HepG2 (cell line): Measurements from ENCODE around the gene USF2. TPM values are rescaled to one million over a fixed set of nuclear protein-coding genes. Genes with fewer than 3 reads are reported as not detected.

Source experiments
- ARID5B ChIP-seq: IDR thresholded peaks from 2 replicates; pipeline ENCODE4 v1.4.0; 2020; ENCODE audit warnings: mild to moderate bottlenecking, missing genetic modification reagents
- BRD4 ChIP-seq: sonication (generic); formaldehyde crosslinking; IDR thresholded peaks from 2 replicates; pipeline ENCODE4 v1.4.0; 2020; ENCODE audit warnings: missing genetic modification reagents
- CBX2 ChIP-seq, 2 experiments: fragments of 200-600 bp in 1 of 2; sonication (generic); formaldehyde crosslinking in 1 of 2; IDR thresholded peaks; 2 replicates each; pipeline versions ENCODE4 v1.7.0 to v1.8.1; 2018 to 2022; ENCODE audit warnings: low read depth in 2 of 2, low read length in 1 of 2, mild to moderate bottlenecking in 1 of 2, missing genetic modification reagents in 1 of 2
- CHD4 ChIP-seq: fragments of 200-600 bp; sonication (generic); IDR thresholded peaks from 2 replicates; pipeline ENCODE4 v1.7.0; 2017; ENCODE audit warnings: mild to moderate bottlenecking, low read length, borderline replicate concordance
- ELF4 ChIP-seq: sonication (generic); formaldehyde crosslinking; IDR thresholded peaks from 2 replicates; pipeline ENCODE4 v1.5.0; 2020; ENCODE audit warnings: missing genetic modification reagents, mild to moderate bottlenecking, moderate library complexity, borderline replicate concordance
- GTF3A ChIP-seq: sonication (generic); formaldehyde crosslinking; conservative IDR thresholded peaks from 2 replicates; pipeline ENCODE4 v1.4.0; 2020; ENCODE audit warnings: mild to moderate bottlenecking, missing genetic modification reagents
- MIXL1 ChIP-seq: IDR thresholded peaks from 2 replicates; pipeline ENCODE4 v1.6.1; 2016
- NKX3-1 ChIP-seq: sonication (generic); formaldehyde crosslinking; IDR thresholded peaks from 2 replicates; pipeline ENCODE4 v1.5.0; 2020; ENCODE audit warnings: missing genetic modification reagents
- SIN3A ChIP-seq: IDR thresholded peaks from 2 replicates; pipeline ENCODE4 v1.6.1; 2011; ENCODE audit warnings: low read depth, mild to moderate bottlenecking, control low read depth, low read length, borderline replicate concordance
- SMAD3 ChIP-seq: sonication (generic); formaldehyde crosslinking; IDR thresholded peaks from 2 replicates; pipeline ENCODE4 v1.4.0; 2020; ENCODE audit warnings: missing genetic modification reagents
- STAT6 ChIP-seq: sonication (generic); formaldehyde crosslinking; IDR thresholded peaks from 2 replicates; pipeline ENCODE4 v1.4.0; 2020; ENCODE audit warnings: missing genetic modification reagents, mild to moderate bottlenecking, borderline replicate concordance
- UBTF ChIP-seq: sonication (generic); formaldehyde crosslinking; IDR thresholded peaks from 2 replicates; pipeline ENCODE4 v1.4.0; 2020; ENCODE audit warnings: mild to moderate bottlenecking, missing genetic modification reagents
- ZFYVE20 ChIP-seq: sonication (generic); formaldehyde crosslinking; IDR thresholded peaks from 2 replicates; pipeline ENCODE4 v1.8.0; 2023; ENCODE audit warnings: low read depth, mild to moderate bottlenecking, moderate library complexity, missing genetic modification reagents, borderline replicate concordance
- ZMAT5 ChIP-seq: sonication (generic); formaldehyde crosslinking; IDR thresholded peaks from 2 replicates; pipeline ENCODE4 v1.5.0; 2020; ENCODE audit warnings: mild to moderate bottlenecking, low read depth, missing genetic modification reagents, borderline replicate concordance
- ZNF34 ChIP-seq: sonication (generic); formaldehyde crosslinking; IDR thresholded peaks from 2 replicates; pipeline ENCODE4 v1.4.0; 2020; ENCODE audit warnings: mild to moderate bottlenecking, missing genetic modification reagents, borderline replicate concordance
- ZNF441 ChIP-seq: sonication (generic); formaldehyde crosslinking; IDR thresholded peaks from 2 replicates; pipeline ENCODE4 v1.7.0; 2021; ENCODE audit warnings: missing genetic modification reagents, borderline replicate concordance
- polyA plus RNA-seq, 8 experiments: library from polyadenylated mRNA; depleted of rRNA in 3 of 8; stranded (reverse) in 7 of 8; unstranded in 1 of 8; fragments of >200 nt; fragmentation: Illumina TruSeq in 4 of 8; extraction: Trizol in 4 of 8; gene quantifications; 2 replicates each; pipeline versions ENCODE4 v1.2.1 to v1.2.3, GENCODE V29; 2011 to 2016; ENCODE audit warnings: low read depth in 4 of 8, missing spikeins in 1 of 8, mixed read lengths in 1 of 8; ENCODE audit not compliant: insufficient read depth in 1 of 8
- total RNA-seq, 5 experiments: library from RNA; depleted of rRNA; stranded (reverse); fragments of >200 nt; fragmentation: Illumina TruSeq; extraction: Trizol; gene quantifications; 2 replicates each; pipeline ENCODE4 v1.2.3, GENCODE V29; 2016; ENCODE audit warnings: low read depth in 1 of 5

The USF2 gene
- total and polyA plus RNA-seq, 2 of the 13 experiments (the other 11 are each of a cell fraction or from before 2014, with no cell fraction given), result 54.9 to 106 TPM

GRCh38 chr19:35279985-35280821, 11.4 kb downstream of the USF2 start (continued):
- peak; percentile 44; the same call in 1 of the 2 replicates for TF ChIP-seq CHD4
- TF ChIP-seq ZNF34 (CRISPR knock-in tag), result no peak
- TF ChIP-seq ZMAT5 (CRISPR knock-in tag), result no peak
- no peak for TF ChIP-seq ZNF441 (CRISPR knock-in tag)
- TF ChIP-seq GTF3A (CRISPR knock-in tag), result no peak
- peak; percentile 56; the same call in 1 of the 2 replicates for TF ChIP-seq ARID5B
- TF ChIP-seq SMAD3 (CRISPR knock-in tag), result no peak
- no peak for TF ChIP-seq ELF4 (CRISPR knock-in tag)
- TF ChIP-seq UBTF (CRISPR knock-in tag), result peak; percentile 63; the same call in 1 of the 2 replicates
- TF ChIP-seq STAT6 (CRISPR knock-in tag), result no peak
- TF ChIP-seq MIXL1 (CRISPR knock-in tag), result no peak
- TF ChIP-seq ZFYVE20, result no peak
- TF ChIP-seq CBX2 (IDR thresholded peaks at IDR 0.05; ENCODE audit: low read depth, low read length), result no peak
- TF ChIP-seq CBX2 (CRISPR knock-in tag; IDR thresholded peaks at IDR 0.05; ENCODE audit: low read depth), result no peak
- no peak; the same call in 1 of the 2 replicates for TF ChIP-seq SIN3A
- TF ChIP-seq NKX3-1 (CRISPR knock-in tag), result no peak
- no peak for TF ChIP-seq BRD4 (CRISPR knock-in tag)
- TF ChIP-seq, all 625 proteins: peak for 132
